HepG2 (cell line): ENCODE measurements around the gene HLA-DPA1. TPM values are rescaled to one million over a fixed set of nuclear protein-coding genes. Genes with fewer than 3 reads are reported as not detected.

Source experiments
- ATAC-seq: fragments of 200-7000 bp; cut with Tn5 transposase; 3 replicates; pipeline ENCODE4 v1.9.1; 2020; ENCODE audit warnings: mild to moderate bottlenecking, moderate library complexity
- BruUV-seq: library from RNA; stranded (reverse); fragments of 400-500 nt; replicated peaks from 2 replicates; lab custom pipeline; 2021; lab: Mats Ljungman, UMichigan
- CTCF ChIA-PET: fragments of 300-600 bp; formaldehyde crosslinking; extraction: SDS; loops from one replicate; lab custom pipeline; 2021; ENCODE audit warnings: low total read pairs, inconsistent platforms, low intra/inter-chr PET ratio; lab: Yijun Ruan, JAX
- POLR2A ChIA-PET: fragments of 350-600 bp; sonication (Branson Sonifier 250); formaldehyde crosslinking; loops from one replicate; lab custom pipeline; 2020; ENCODE audit warnings: antibody characterized with exemption, inconsistent platforms; lab: Yijun Ruan, JAX
- DNase-seq: peaks from one replicate; pipeline ENCODE4 v3.0.0-alpha.2; 2015; ENCODE audit warnings: low spot score
- FAIRE-seq: peaks from 3 replicates; lab custom pipeline; 2011; peaks lifted over from hg19 to GRCh38; lab: Jason Lieb, UNC
- H2AFZ ChIP-seq: one replicate; pipeline ENCODE4 v1.6.1; 2011; ENCODE audit warnings: low read length, inconsistent platforms
- H3K27ac ChIP-seq: fragments of 300-600 bp; 3 replicates; pipeline ENCODE4 v1.8.0; 2011; ENCODE audit warnings: mixed run types, mild to moderate bottlenecking, mixed read lengths, low read length, inconsistent platforms; ENCODE audit not compliant: insufficient read depth; ENCODE audit errors: extremely low read length
- H3K27me3 ChIP-seq, 2 experiments: fragments of 200-600 bp in 1 of 2; 2 replicates in 1 of 2; 3 replicates in 1 of 2; pipeline versions ENCODE4 v1.6.0 to v1.8.0; 2011; ENCODE audit warnings: low read length in 2 of 2, mild to moderate bottlenecking in 2 of 2, moderate library complexity in 2 of 2, inconsistent platforms in 1 of 2; ENCODE audit not compliant: insufficient read depth in 2 of 2, control insufficient read depth in 1 of 2
- H3K36me3 ChIP-seq, 2 experiments: fragments of 200-600 bp in 1 of 2; replicated peaks in 1 of 2; 2 replicates in 1 of 2; 3 replicates in 1 of 2; pipeline versions ENCODE4 v1.5.1 to v1.8.0; 2011; ENCODE audit warnings: low read length in 2 of 2, inconsistent platforms in 1 of 2; ENCODE audit not compliant: insufficient read depth in 2 of 2, control insufficient read depth in 1 of 2
- H3K4me1 ChIP-seq: 2 replicates; pipeline ENCODE4 v1.5.1; 2012; ENCODE audit warnings: low read length, inconsistent platforms; ENCODE audit not compliant: insufficient read depth
- H3K4me2 ChIP-seq: 2 replicates; pipeline ENCODE4 v1.6.0; 2011; ENCODE audit warnings: low read depth, low read length, inconsistent platforms
- H3K4me3 ChIP-seq, 3 experiments: fragments of 200-600 bp in 1 of 3; sonication (generic), shearing (Covaris generic) in 1 of 3; replicated peaks in 1 of 3; 2 replicates each; pipeline ENCODE4 v1.5.1; 2011 to 2016; ENCODE audit warnings: low read length in 3 of 3, inconsistent platforms in 2 of 3, low read depth in 2 of 3, mild to moderate bottlenecking in 2 of 3, control low read depth in 1 of 3, mixed read lengths in 1 of 3; ENCODE audit not compliant: insufficient read depth in 1 of 3
- H3K79me2 ChIP-seq: one replicate; pipeline ENCODE4 v1.6.1; 2011; ENCODE audit warnings: low read length, inconsistent platforms; ENCODE audit not compliant: insufficient read depth
- H3K9ac ChIP-seq: 2 replicates; pipeline ENCODE4 v1.6.0; 2011; ENCODE audit warnings: mild to moderate bottlenecking, low read depth, low read length, inconsistent platforms; ENCODE audit not compliant: insufficient read depth
- H3K9me3 ChIP-seq: 2 replicates; pipeline ENCODE4 v1.5.1; 2012; ENCODE audit warnings: mild to moderate bottlenecking, low read length
- H4K20me1 ChIP-seq: 2 replicates; pipeline ENCODE4 v1.6.0; 2011; ENCODE audit warnings: inconsistent platforms, mild to moderate bottlenecking, low read length, moderate library complexity; ENCODE audit not compliant: insufficient read depth
- ADNP ChIP-seq: sonication (generic); formaldehyde crosslinking; IDR thresholded peaks from 2 replicates; pipeline ENCODE4 v1.4.0; 2020; ENCODE audit warnings: missing genetic modification reagents
- ARID2 ChIP-seq: sonication (generic); formaldehyde crosslinking; IDR thresholded peaks from 2 replicates; pipeline ENCODE4 v1.8.1; 2022; ENCODE audit warnings: mild to moderate bottlenecking, missing genetic modification reagents, borderline replicate concordance
- ELF3 ChIP-seq: IDR thresholded peaks from 2 replicates; pipeline ENCODE4 v1.6.1; 2016; ENCODE audit warnings: missing genetic modification reagents, missing compliant biosample characterization
- FOXK1 ChIP-seq: sonication (generic); formaldehyde crosslinking; IDR thresholded peaks from 2 replicates; pipeline ENCODE4 v1.4.0; 2020; ENCODE audit warnings: low read depth, missing genetic modification reagents, borderline replicate concordance
- MLX ChIP-seq: IDR thresholded peaks from 2 replicates; pipeline ENCODE4 v1.6.1; 2016
- SNRNP70 ChIP-seq: fragments of 200-400 bp; formaldehyde crosslinking; IDR thresholded peaks from 2 replicates; pipeline ENCODE4 v1.6.1; 2017; ENCODE audit warnings: mild to moderate bottlenecking, low read depth, low read length, moderate library complexity
- SRSF1 ChIP-seq: fragments of 200-400 bp; formaldehyde crosslinking; optimal IDR thresholded peaks from 2 replicates; pipeline ENCODE3; 2017; ENCODE audit warnings: mild to moderate bottlenecking, low read depth, low read length, moderate library complexity
- ZMYM4 ChIP-seq: sonication (generic); formaldehyde crosslinking; IDR thresholded peaks from 2 replicates; pipeline ENCODE4 v1.8.1; 2023; ENCODE audit warnings: mild to moderate bottlenecking, missing genetic modification reagents
- ZNF460 ChIP-seq: sonication (generic); formaldehyde crosslinking; IDR thresholded peaks from 2 replicates; pipeline ENCODE4 v1.5.1; 2020; ENCODE audit warnings: missing genetic modification reagents, mild to moderate bottlenecking, borderline replicate concordance
- ZNF597 ChIP-seq: sonication (generic); formaldehyde crosslinking; IDR thresholded peaks from 2 replicates; pipeline ENCODE4 v1.5.0; 2020; ENCODE audit warnings: missing genetic modification reagents
- ZNF776 ChIP-seq: sonication (generic); formaldehyde crosslinking; IDR thresholded peaks from 2 replicates; pipeline ENCODE4 v1.4.0; 2020; ENCODE audit warnings: mild to moderate bottlenecking, missing genetic modification reagents
- WGBS: methylation state at CpG from one replicate; pipeline ENCODE4 v1.1.6; 2017; ENCODE audit warnings: low lambda C conversion rate; 5-methylcytosine and 5-hydroxymethylcytosine counted together
- in situ Hi-C: cut with HindIII; loops from 2 replicates; pipeline ENCODE4 v1.10.0; 2017; ENCODE audit warnings: low pct_unique_long_range_greater_than_20kb; ENCODE audit not compliant: extremely low pct_ligation_motif_present
- intact Hi-C: fragments of 100-400 bp; cut with micrococcal nuclease; formaldehyde crosslinking; loops from one replicate; pipeline ENCODE4 v1.10.0; 2022; ENCODE audit not compliant: unreplicated experiment
- polyA plus RNA-seq, 8 experiments: library from polyadenylated mRNA; depleted of rRNA in 3 of 8; stranded (reverse) in 7 of 8; unstranded in 1 of 8; fragments of >200 nt; fragmentation: Illumina TruSeq in 4 of 8; extraction: Trizol in 4 of 8; gene quantifications; 2 replicates each; pipeline versions ENCODE4 v1.2.1 to v1.2.3, GENCODE V29; 2011 to 2016; ENCODE audit warnings: low read depth in 4 of 8, missing spikeins in 1 of 8, mixed read lengths in 1 of 8; ENCODE audit not compliant: insufficient read depth in 1 of 8
- total RNA-seq, 5 experiments: library from RNA; depleted of rRNA; stranded (reverse); fragments of >200 nt; fragmentation: Illumina TruSeq; extraction: Trizol; gene quantifications; 2 replicates each; pipeline ENCODE4 v1.2.3, GENCODE V29; 2016; ENCODE audit warnings: low read depth in 1 of 5
- TF ChIP-seq, protein P1 (sequence below): sonication (generic); formaldehyde crosslinking; IDR thresholded peaks from one replicate; pipeline ENCODE4 v1.5.1; 2020; ENCODE audit warnings: mild to moderate bottlenecking, missing genetic modification reagents; ENCODE audit errors: not compliant biosample characterization
- TF ChIP-seq, protein P2 (sequence below): sonication (generic); formaldehyde crosslinking; IDR thresholded peaks from 2 replicates; pipeline ENCODE4 v1.5.0; 2020; ENCODE audit warnings: mild to moderate bottlenecking, missing genetic modification reagents, moderate library complexity

The HLA-DPA1 gene
- total and polyA plus RNA-seq, 2 of the 13 experiments (the other 11 are each of a cell fraction or from before 2014, with no cell fraction given): not detected

DNA sequence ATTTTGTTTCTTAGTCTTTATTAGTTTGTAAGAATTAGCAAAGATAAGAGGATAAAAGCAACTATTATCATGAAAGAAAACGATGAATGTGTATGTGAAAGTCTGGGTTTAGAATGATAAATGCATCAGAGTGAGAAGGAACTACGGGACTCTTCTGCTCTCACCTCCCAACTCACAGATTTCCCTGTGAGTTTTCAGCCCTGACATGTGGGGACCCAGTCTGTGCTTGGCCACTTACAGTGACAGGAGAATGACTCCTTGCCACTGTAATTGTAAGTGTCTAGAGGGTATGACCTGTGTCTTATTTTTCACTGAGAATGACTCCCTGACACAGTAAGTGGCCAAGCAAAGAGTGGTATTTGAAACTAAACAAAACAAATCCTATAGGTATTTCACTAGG lies 2.5 kb downstream of the HLA-DPA1 start:
- no peaks in the 10 kb centered on the region for H3K79me2 ChIP-seq
- WGBS: 2% methylated on average over 2 of the region's 2 CpGs
- no peaks in the 10 kb centered on the region for H3K4me1 ChIP-seq
- no peaks in the 10 kb centered on the region for H3K9me3 ChIP-seq
- intact Hi-C loops: no loop called here
- no peak overlapping the region for H3K4me3 ChIP-seq
- no peaks in the 10 kb centered on the region for H4K20me1 ChIP-seq
- DNase-seq (no peak), FAIRE-seq (no peak), ATAC-seq (no peak)
- no TSS peak for BruUV-seq
- H3K4me2 ChIP-seq: no peak overlapping the region
- no peak overlapping the region for H3K9ac ChIP-seq
- peaks cover 0 to 14% of the 10 kb centered on the region in 2 experiments; a peak in 3 of 5 replicates for H3K27me3 ChIP-seq
- ChIA-PET POLR2A (no interaction called here), CTCF (no interaction called here)
- no peaks in the 10 kb centered on the region for H3K36me3 ChIP-seq
- no peak overlapping the region for H2AFZ ChIP-seq
- in situ Hi-C loops: no loop called here
- no peak overlapping the region for H3K27ac ChIP-seq
- no peak for TF ChIP-seq ZMYM4 (CRISPR knock-in tag)
- no peak for TF ChIP-seq ELF3
- TF ChIP-seq SNRNP70: no peak
- TF ChIP-seq ZNF776 (CRISPR knock-in tag): no peak
- no peak for TF ChIP-seq ZNF597 (CRISPR knock-in tag)
- TF ChIP-seq ZNF460 (CRISPR knock-in tag): no peak
- TF ChIP-seq ARID2 (CRISPR knock-in tag): no peak
- no peak for TF ChIP-seq ADNP (CRISPR knock-in tag)
- no peak for TF ChIP-seq SRSF1
- no peak for TF ChIP-seq MLX (CRISPR knock-in tag)
- TF ChIP-seq, protein P1, sequence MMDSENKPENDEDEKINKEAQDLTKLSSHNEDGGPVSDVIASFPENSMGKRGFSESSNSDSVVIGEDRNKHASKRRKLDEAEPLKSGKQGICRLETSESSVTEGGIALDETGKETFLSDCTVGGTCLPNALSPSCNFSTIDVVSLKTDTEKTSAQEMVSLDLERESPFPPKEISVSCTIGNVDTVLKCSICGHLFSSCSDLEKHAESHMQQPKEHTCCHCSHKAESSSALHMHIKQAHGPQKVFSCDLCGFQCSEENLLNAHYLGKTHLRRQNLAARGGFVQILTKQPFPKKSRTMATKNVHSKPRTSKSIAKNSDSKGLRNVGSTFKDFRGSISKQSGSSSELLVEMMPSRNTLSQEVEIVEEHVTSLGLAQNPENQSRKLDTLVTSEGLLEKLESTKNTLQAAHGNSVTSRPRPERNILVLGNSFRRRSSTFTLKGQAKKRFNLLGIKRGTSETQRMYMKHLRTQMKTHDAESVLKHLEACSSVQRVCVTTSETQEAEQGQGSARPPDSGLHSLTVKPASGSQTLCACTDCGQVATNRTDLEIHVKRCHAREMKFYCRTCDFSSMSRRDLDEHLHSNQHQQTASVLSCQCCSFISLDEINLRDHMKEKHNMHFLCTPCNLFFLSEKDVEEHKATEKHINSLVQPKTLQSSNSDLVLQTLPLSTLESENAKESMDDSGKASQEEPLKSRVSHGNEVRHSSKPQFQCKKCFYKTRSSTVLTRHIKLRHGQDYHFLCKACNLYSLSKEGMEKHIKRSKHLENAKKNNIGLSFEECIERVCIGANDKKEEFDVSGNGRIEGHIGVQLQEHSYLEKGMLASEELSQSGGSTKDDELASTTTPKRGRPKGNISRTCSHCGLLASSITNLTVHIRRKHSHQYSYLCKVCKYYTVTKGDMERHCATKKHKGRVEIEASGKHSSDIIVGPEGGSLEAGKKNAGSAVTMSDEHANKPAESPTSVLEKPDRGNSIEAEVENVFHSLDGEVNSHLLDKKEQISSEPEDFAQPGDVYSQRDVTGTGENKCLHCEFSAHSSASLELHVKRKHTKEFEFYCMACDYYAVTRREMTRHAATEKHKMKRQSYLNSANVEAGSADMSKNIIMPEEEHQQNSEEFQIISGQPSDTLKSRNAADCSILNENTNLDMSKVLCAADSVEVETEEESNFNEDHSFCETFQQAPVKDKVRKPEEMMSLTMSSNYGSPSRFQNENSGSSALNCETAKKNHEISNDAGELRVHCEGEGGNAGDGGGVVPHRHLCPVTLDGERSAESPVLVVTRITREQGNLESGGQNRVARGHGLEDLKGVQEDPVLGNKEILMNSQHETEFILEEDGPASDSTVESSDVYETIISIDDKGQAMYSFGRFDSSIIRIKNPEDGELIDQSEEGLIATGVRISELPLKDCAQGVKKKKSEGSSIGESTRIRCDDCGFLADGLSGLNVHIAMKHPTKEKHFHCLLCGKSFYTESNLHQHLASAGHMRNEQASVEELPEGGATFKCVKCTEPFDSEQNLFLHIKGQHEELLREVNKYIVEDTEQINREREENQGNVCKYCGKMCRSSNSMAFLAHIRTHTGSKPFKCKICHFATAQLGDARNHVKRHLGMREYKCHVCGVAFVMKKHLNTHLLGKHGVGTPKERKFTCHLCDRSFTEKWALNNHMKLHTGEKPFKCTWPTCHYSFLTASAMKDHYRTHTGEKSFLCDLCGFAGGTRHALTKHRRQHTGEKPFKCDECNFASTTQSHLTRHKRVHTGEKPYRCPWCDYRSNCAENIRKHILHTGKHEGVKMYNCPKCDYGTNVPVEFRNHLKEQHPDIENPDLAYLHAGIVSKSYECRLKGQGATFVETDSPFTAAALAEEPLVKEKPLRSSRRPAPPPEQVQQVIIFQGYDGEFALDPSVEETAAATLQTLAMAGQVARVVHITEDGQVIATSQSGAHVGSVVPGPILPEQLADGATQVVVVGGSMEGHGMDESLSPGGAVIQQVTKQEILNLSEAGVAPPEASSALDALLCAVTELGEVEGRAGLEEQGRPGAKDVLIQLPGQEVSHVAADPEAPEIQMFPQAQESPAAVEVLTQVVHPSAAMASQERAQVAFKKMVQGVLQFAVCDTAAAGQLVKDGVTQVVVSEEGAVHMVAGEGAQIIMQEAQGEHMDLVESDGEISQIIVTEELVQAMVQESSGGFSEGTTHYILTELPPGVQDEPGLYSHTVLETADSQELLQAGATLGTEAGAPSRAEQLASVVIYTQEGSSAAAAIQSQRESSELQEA: no peak
- TF ChIP-seq, protein P2, sequence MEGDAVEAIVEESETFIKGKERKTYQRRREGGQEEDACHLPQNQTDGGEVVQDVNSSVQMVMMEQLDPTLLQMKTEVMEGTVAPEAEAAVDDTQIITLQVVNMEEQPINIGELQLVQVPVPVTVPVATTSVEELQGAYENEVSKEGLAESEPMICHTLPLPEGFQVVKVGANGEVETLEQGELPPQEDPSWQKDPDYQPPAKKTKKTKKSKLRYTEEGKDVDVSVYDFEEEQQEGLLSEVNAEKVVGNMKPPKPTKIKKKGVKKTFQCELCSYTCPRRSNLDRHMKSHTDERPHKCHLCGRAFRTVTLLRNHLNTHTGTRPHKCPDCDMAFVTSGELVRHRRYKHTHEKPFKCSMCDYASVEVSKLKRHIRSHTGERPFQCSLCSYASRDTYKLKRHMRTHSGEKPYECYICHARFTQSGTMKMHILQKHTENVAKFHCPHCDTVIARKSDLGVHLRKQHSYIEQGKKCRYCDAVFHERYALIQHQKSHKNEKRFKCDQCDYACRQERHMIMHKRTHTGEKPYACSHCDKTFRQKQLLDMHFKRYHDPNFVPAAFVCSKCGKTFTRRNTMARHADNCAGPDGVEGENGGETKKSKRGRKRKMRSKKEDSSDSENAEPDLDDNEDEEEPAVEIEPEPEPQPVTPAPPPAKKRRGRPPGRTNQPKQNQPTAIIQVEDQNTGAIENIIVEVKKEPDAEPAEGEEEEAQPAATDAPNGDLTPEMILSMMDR (CRISPR knock-in tag): no peak
- no peak for TF ChIP-seq FOXK1
